Measurements from ENCODE around the gene CCNL2. TPM values are rescaled to one million over a fixed set of nuclear protein-coding genes. Genes with fewer than 3 reads are reported as not detected.

The CCNL2 gene
- total and polyA plus RNA-seq, 4 donors: 46.4 to 170 (median 104) TPM

DNA sequence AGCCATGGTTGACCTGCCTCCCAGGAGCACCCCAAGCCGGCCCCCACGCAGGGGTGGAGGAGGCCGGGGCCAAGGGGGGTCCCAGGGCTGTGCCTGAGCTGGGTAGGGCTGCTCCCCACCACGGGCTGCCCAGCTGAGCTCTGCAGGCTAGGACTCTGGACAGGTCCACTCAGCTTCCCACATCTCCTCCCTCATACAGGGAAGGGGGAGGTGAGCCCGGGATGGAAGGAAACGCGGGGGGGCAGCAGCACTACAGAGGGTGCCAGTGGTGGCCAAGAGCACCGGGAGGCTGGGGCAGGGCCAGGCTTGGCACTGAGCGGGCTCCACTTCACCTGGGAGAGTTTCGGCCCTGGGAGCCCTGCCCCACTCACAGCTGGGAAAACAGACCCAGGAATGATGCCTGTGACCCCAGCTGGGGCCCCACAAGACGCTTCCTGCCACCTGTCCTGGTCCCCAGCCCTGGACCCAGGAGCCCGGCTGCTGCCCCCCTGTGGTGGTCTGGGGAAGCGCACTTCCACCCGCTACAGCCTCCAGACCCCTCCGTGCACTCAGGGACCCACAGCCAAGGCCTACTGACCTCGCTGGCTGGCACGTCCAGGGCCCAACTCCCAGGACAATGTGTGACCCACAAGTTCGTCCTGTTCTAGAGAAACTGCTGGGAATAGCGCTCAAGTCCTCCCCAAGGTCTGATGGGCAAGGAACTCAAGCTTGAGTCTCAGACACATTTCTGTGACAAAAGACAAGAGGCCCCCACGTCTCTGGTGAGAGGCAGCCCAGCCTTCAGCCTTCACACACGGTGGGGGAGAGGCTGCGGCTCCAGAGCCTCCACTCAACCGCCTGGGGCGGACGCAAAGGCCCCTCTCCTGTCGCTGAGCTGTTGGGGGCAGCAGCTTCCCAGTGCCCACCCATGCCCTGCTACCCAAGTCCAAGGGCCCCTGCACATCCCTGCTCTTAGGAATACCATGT lies 27.1 kb downstream of the CCNL2 start:
- Histone ChIP-seq H3K27ac (ENCODE audit: low read depth in 1 of 2, low read length in 2 of 2) (no peak overlapping the region), H3K4me3 (ENCODE audit: low read depth in 1 of 3, low read length in 3 of 3) (no peak overlapping the region)
- peak; percentile 87 for DNase-seq (ENCODE audit: low spot score)

More for the DNA sequence above, 27.1 kb downstream of the CCNL2 start:
- TF ChIP-seq NR2F2 (IDR thresholded peaks at IDR 0.05) (no peak), TAF1 (conservative IDR thresholded peaks at IDR 0.05) (no peak), JUND (IDR thresholded peaks at IDR 0.05) (no peak), FOXA2 (IDR thresholded peaks at IDR 0.05) (no peak), FOXA1 (IDR thresholded peaks at IDR 0.05) (no peak), YY1 (IDR thresholded peaks at IDR 0.05) (no peak), RXRA (IDR thresholded peaks at IDR 0.05) (no peak), HNF4A (conservative IDR thresholded peaks at IDR 0.05) (no peak), SP1 (IDR thresholded peaks at IDR 0.05) (no peak), RAD21 (IDR thresholded peaks at IDR 0.05) (peak; percentile 63 to 78), HNF4G (IDR thresholded peaks at IDR 0.05) (no peak), GABPA (IDR thresholded peaks at IDR 0.05 in 1 of 2, conservative IDR thresholded peaks at IDR 0.05 in 1 of 2) (no peak), EGR1 (IDR thresholded peaks at IDR 0.05; ENCODE audit: low read depth in 2 of 2) (no peak)
- TF ChIP-seq, protein P1, sequence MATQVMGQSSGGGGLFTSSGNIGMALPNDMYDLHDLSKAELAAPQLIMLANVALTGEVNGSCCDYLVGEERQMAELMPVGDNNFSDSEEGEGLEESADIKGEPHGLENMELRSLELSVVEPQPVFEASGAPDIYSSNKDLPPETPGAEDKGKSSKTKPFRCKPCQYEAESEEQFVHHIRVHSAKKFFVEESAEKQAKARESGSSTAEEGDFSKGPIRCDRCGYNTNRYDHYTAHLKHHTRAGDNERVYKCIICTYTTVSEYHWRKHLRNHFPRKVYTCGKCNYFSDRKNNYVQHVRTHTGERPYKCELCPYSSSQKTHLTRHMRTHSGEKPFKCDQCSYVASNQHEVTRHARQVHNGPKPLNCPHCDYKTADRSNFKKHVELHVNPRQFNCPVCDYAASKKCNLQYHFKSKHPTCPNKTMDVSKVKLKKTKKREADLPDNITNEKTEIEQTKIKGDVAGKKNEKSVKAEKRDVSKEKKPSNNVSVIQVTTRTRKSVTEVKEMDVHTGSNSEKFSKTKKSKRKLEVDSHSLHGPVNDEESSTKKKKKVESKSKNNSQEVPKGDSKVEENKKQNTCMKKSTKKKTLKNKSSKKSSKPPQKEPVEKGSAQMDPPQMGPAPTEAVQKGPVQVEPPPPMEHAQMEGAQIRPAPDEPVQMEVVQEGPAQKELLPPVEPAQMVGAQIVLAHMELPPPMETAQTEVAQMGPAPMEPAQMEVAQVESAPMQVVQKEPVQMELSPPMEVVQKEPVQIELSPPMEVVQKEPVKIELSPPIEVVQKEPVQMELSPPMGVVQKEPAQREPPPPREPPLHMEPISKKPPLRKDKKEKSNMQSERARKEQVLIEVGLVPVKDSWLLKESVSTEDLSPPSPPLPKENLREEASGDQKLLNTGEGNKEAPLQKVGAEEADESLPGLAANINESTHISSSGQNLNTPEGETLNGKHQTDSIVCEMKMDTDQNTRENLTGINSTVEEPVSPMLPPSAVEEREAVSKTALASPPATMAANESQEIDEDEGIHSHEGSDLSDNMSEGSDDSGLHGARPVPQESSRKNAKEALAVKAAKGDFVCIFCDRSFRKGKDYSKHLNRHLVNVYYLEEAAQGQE (IDR thresholded peaks at IDR 0.05): no peak
- TF ChIP-seq, protein P2, sequence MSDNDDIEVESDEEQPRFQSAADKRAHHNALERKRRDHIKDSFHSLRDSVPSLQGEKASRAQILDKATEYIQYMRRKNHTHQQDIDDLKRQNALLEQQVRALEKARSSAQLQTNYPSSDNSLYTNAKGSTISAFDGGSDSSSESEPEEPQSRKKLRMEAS (IDR thresholded peaks at IDR 0.05): no peak
- TF ChIP-seq, protein P3, sequence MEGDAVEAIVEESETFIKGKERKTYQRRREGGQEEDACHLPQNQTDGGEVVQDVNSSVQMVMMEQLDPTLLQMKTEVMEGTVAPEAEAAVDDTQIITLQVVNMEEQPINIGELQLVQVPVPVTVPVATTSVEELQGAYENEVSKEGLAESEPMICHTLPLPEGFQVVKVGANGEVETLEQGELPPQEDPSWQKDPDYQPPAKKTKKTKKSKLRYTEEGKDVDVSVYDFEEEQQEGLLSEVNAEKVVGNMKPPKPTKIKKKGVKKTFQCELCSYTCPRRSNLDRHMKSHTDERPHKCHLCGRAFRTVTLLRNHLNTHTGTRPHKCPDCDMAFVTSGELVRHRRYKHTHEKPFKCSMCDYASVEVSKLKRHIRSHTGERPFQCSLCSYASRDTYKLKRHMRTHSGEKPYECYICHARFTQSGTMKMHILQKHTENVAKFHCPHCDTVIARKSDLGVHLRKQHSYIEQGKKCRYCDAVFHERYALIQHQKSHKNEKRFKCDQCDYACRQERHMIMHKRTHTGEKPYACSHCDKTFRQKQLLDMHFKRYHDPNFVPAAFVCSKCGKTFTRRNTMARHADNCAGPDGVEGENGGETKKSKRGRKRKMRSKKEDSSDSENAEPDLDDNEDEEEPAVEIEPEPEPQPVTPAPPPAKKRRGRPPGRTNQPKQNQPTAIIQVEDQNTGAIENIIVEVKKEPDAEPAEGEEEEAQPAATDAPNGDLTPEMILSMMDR (IDR thresholded peaks at IDR 0.05; ENCODE audit: low read depth, low read length, missing input control): peak; percentile 80
- TF ChIP-seq, protein P4, sequence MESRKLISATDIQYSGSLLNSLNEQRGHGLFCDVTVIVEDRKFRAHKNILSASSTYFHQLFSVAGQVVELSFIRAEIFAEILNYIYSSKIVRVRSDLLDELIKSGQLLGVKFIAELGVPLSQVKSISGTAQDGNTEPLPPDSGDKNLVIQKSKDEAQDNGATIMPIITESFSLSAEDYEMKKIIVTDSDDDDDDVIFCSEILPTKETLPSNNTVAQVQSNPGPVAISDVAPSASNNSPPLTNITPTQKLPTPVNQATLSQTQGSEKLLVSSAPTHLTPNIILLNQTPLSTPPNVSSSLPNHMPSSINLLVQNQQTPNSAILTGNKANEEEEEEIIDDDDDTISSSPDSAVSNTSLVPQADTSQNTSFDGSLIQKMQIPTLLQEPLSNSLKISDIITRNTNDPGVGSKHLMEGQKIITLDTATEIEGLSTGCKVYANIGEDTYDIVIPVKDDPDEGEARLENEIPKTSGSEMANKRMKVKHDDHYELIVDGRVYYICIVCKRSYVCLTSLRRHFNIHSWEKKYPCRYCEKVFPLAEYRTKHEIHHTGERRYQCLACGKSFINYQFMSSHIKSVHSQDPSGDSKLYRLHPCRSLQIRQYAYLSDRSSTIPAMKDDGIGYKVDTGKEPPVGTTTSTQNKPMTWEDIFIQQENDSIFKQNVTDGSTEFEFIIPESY (IDR thresholded peaks at IDR 0.05): no peak
- 37% methylated on average over 26 of the region's 26 CpGs for WGBS
- Histone ChIP-seq H3K27me3 (ENCODE audit: control insufficient read depth in 4 of 4, insufficient read depth in 4 of 4, low read length in 3 of 4) (no peaks in the 10 kb centered on the region), H3K9ac (ENCODE audit: low read depth in 1 of 2, low read length in 2 of 2) (no peak overlapping the region), H3K36me3 (ENCODE audit: control insufficient read depth in 4 of 4, insufficient read depth in 3 of 4, low read depth in 1 of 4, low read length in 3 of 4) (peaks cover 0 to 3% (median 0%) of the 10 kb centered on the region in 4 donors), H3K4me1 (ENCODE audit: control insufficient read depth in 4 of 4, insufficient read depth in 4 of 4, low read length in 3 of 4) (peaks cover 7 to 33% (median 28%) of the 10 kb centered on the region in 4 donors), H3K9me3 (ENCODE audit: control insufficient read depth in 4 of 4, low read length in 3 of 4) (no peaks in the 10 kb centered on the region)
